M059J (cell line): ENCODE results near the gene APOC4. TPM values are rescaled to one million over a fixed set of nuclear protein-coding genes. Genes with fewer than 3 reads are reported as not detected.
"Not testable (repeated sequence)": the region's sequence is repeated elsewhere in the genome, so short reads cannot be mapped to it uniquely, and the experiment has no call there.

Experiments used
- DNase-seq: peaks from one replicate; pipeline ENCODE4 v3.0.0-alpha.2; 2012; ENCODE audit warnings: low read depth
- total RNA-seq: library from RNA; depleted of rRNA; stranded (reverse); fragments of >200 nt; shearing (Covaris generic); gene quantifications from 2 replicates; pipeline ENCODE4 v1.2.3, GENCODE V29; 2014

Gene APOC4
- total RNA-seq, 1 experiment from 2014 or later = not detected

GRCh38 chr19:44914433-44915206 is 27.4 kb upstream of the APOC4 start, which contains the start of gene APOC1:
Gene APOC1 (plus strand): TSS chr19:44914608. CDS start chr19:44914892, 284 bp downstream.
- DNase-seq = peak; percentile 77

- no peak for DNase-seq
These were observed 17.8 kb upstream of the APOC4 start for GRCh38 chr19:44924243-44924725.

GRCh38 chr19:44925114-44925891 is 16.7 kb upstream of the APOC4 start:
- DNase-seq = peak; percentile 43

- not testable (repeated sequence) for DNase-seq
These were observed 15.6 kb upstream of the APOC4 start for GRCh38 chr19:44926245-44927077.

- DNase-seq = peak; percentile 65
These were observed 14.3 kb upstream of the APOC4 start for GRCh38 chr19:44927746-44928145.

GRCh38 chr19:44930088-44930487 is 11.9 kb upstream of the APOC4 start:
- DNase-seq = no peak

GRCh38 chr19:44931541-44931940 is 10.5 kb upstream of the APOC4 start:
- DNase-seq = no peak

- DNase-seq = no peak
These were observed 2.4 kb upstream of the APOC4 start for GRCh38 chr19:44939668-44940067.

- no peak for DNase-seq
These were observed 1.8 kb downstream of the APOC4 start for GRCh38 chr19:44943801-44944249.

GRCh38 chr19:44947041-44947581 is 5.1 kb downstream of the APOC4 start:
- DNase-seq = no peak

- no peak for DNase-seq
These were observed 6.2 kb downstream of the APOC4 start for GRCh38 chr19:44948237-44948636.

- DNase-seq = no peak
These were observed 6.8 kb downstream of the APOC4 start for GRCh38 chr19:44948763-44949374.

GRCh38 chr19:44949550-44949949 is 7.5 kb downstream of the APOC4 start:
- no peak for DNase-seq

- DNase-seq = peak; percentile 76
These were observed 9.4 kb downstream of the APOC4 start for GRCh38 chr19:44951179-44952159.

- no peak for DNase-seq
These were observed 12.2 kb downstream of the APOC4 start for GRCh38 chr19:44954278-44954648.

- DNase-seq = peak; percentile 94
These were observed 12.8 kb downstream of the APOC4 start, which contains the start of gene CLPTM1 for GRCh38 chr19:44954649-44955504. Gene CLPTM1 (plus strand): TSS chr19:44955380. CDS start chr19:44955396, 16 bp downstream.

GRCh38 chr19:44955505-44956439 is 13.7 kb downstream of the APOC4 start:
- DNase-seq = no peak

GRCh38 chr19:44957526-44957925 is 15.5 kb downstream of the APOC4 start:
- DNase-seq = no peak
